SK-N-SH (cell line): ENCODE results near the gene P2RX4. TPM values are rescaled to one million over a fixed set of nuclear protein-coding genes. Genes with fewer than 3 reads are reported as not detected.
"Not testable (repeated sequence)": the region's sequence is repeated elsewhere in the genome, so short reads cannot be mapped to it uniquely, and the experiment has no call there.

ENCODE experiments used
- CTCF ChIA-PET: fragments of 300-600, 350-600 bp; formaldehyde crosslinking; extraction: SDS; loops from one replicate; lab custom pipeline; 2021; lab: Yijun Ruan, JAX
- POLR2A ChIA-PET: fragments of 350-600 bp; sonication (Branson Sonifier 250); formaldehyde crosslinking; extraction: SDS; loops from one replicate; lab custom pipeline; 2020; ENCODE audit warnings: antibody characterized with exemption, inconsistent platforms; lab: Yijun Ruan, JAX
- DNase-seq: peaks from one replicate; pipeline ENCODE4 v3.0.0; 2012
- H2AFZ ChIP-seq: fragments of 200-600 bp; sonication (generic); 2 replicates; pipeline ENCODE4 v1.8.1; 2016; ENCODE audit warnings: antibody characterized with exemption, mild to moderate bottlenecking, low read depth
- H3F3A ChIP-seq: fragments of 200-600 bp; sonication (generic); replicated peaks from 2 replicates; pipeline ENCODE3; 2016; ENCODE audit warnings: antibody characterized with exemption, mild to moderate bottlenecking; ENCODE audit not compliant: insufficient read depth
- H3K27ac ChIP-seq, 2 experiments: fragments of 200-500 bp in 1 of 2; fragments of 200-600 bp in 1 of 2; sonication (Bioruptor generic) in 1 of 2; sonication (generic), shearing (Covaris generic) in 1 of 2; 2 replicates each; pipeline versions ENCODE4 v1.5.1 to v1.6.1; 2014 to 2016; ENCODE audit warnings: low read depth in 2 of 2, inconsistent platforms in 1 of 2, low read length in 1 of 2, mild to moderate bottlenecking in 1 of 2, mixed read lengths in 1 of 2
- H3K27me3 ChIP-seq: fragments of 200-600 bp; sonication (generic), shearing (Covaris generic); 2 replicates; pipeline ENCODE4 v1.6.1; 2016; ENCODE audit warnings: mixed run types; ENCODE audit not compliant: insufficient read depth
- H3K36me3 ChIP-seq, 2 experiments: fragments of 200-500 bp in 1 of 2; fragments of 200-600 bp in 1 of 2; sonication (Bioruptor generic) in 1 of 2; sonication (generic) in 1 of 2; replicated peaks in 1 of 2; 2 replicates each; pipeline versions ENCODE3 to v1.5.1; 2014 to 2016; ENCODE audit warnings: low read length in 1 of 2, mild to moderate bottlenecking in 1 of 2; ENCODE audit not compliant: insufficient read depth in 2 of 2, control insufficient read depth in 1 of 2
- H3K4me1 ChIP-seq, 2 experiments: fragments of 200-500 bp in 1 of 2; fragments of 200-600 bp in 1 of 2; sonication (Bioruptor generic) in 1 of 2; sonication (generic), shearing (Covaris generic) in 1 of 2; 2 replicates each; pipeline versions ENCODE4 v1.5.1 to v1.6.1; 2014 to 2016; ENCODE audit warnings: low read depth in 1 of 2, low read length in 1 of 2, mixed run types in 1 of 2; ENCODE audit not compliant: insufficient read depth in 2 of 2, control insufficient read depth in 1 of 2
- H3K4me2 ChIP-seq: fragments of 200-600 bp; sonication (generic), shearing (Covaris generic); 2 replicates; pipeline ENCODE4 v1.6.1; 2017; ENCODE audit warnings: mixed run types
- H3K4me3 ChIP-seq, 2 experiments: fragments of 200-500 bp in 1 of 2; fragments of 200-600 bp in 1 of 2; sonication (Bioruptor generic) in 1 of 2; sonication (generic), shearing (Covaris generic) in 1 of 2; 2 replicates each; pipeline versions ENCODE4 v1.5.1 to v1.8.1; 2014 to 2016; ENCODE audit warnings: low read depth in 2 of 2, inconsistent platforms in 1 of 2, low read length in 1 of 2, mild to moderate bottlenecking in 1 of 2, mixed read lengths in 1 of 2, moderate library complexity in 1 of 2
- H3K79me2 ChIP-seq: fragments of 200-600 bp; sonication (generic); 2 replicates; pipeline ENCODE4 v1.8.1; 2017; ENCODE audit warnings: mild to moderate bottlenecking; ENCODE audit not compliant: insufficient read depth
- H3K9ac ChIP-seq: fragments of 200-600 bp; sonication (generic); 2 replicates; pipeline ENCODE4 v1.6.1; 2017; ENCODE audit warnings: mixed run types
- H3K9me2 ChIP-seq: fragments of 200-600 bp; sonication (generic); 2 replicates; pipeline ENCODE4 v1.6.1; 2017; ENCODE audit warnings: mixed run types
- H3K9me3 ChIP-seq: fragments of 200-600 bp; sonication (generic); 2 replicates; pipeline ENCODE4 v1.6.1; 2017; ENCODE audit warnings: mixed run types, mild to moderate bottlenecking, moderate library complexity
- H4K20me1 ChIP-seq: fragments of 200-600 bp; sonication (generic); 2 replicates; pipeline ENCODE4 v1.6.1; 2017; ENCODE audit warnings: mild to moderate bottlenecking, mixed run types; ENCODE audit not compliant: insufficient read depth
- CTCF ChIP-seq: fragments of 200-600 bp; sonication (generic); IDR thresholded peaks from 2 replicates; pipeline ENCODE4 v1.6.1; 2017; ENCODE audit warnings: antibody characterized with exemption, mild to moderate bottlenecking, moderate library complexity
- ELF1 ChIP-seq: IDR thresholded peaks from 2 replicates; pipeline ENCODE4 v1.4.0; 2012
- EZH2phosphoT487 ChIP-seq: fragments of 200-600 bp; sonication (generic); IDR thresholded peaks from 2 replicates; pipeline ENCODE4 v1.6.1; 2017; ENCODE audit warnings: low read depth, mixed run types, mild to moderate bottlenecking, antibody characterized with exemption, moderate library complexity, borderline replicate concordance
- FOXJ3 ChIP-seq: sonication (generic); formaldehyde crosslinking; IDR thresholded peaks from 2 replicates; pipeline ENCODE4 v1.5.1; 2020; ENCODE audit warnings: mild to moderate bottlenecking, missing genetic modification reagents
- IRF3 ChIP-seq: fragments of 150-350 bp; IDR thresholded peaks from 2 replicates; pipeline ENCODE4 v1.6.1; 2016; ENCODE audit warnings: mild to moderate bottlenecking, low read depth, low read length
- RAD21 ChIP-seq: IDR thresholded peaks from 2 replicates; pipeline ENCODE4 v1.6.1; 2012; ENCODE audit warnings: mild to moderate bottlenecking, low read length
- REST ChIP-seq: IDR thresholded peaks from 2 replicates; pipeline ENCODE4 v1.6.1; 2012; ENCODE audit warnings: mild to moderate bottlenecking, low read depth, low read length, moderate library complexity
- RFX5 ChIP-seq: IDR thresholded peaks from 2 replicates; pipeline ENCODE4 v1.6.1; 2012; ENCODE audit warnings: mild to moderate bottlenecking, improper control_type of control experiment, low read length
- SIN3A ChIP-seq: IDR thresholded peaks from 2 replicates; pipeline ENCODE4 v1.6.1; 2012; ENCODE audit warnings: low read depth, mild to moderate bottlenecking, low read length, moderate library complexity, borderline replicate concordance
- SMC3 ChIP-seq: IDR thresholded peaks from 2 replicates; pipeline ENCODE4 v1.6.1; 2012; ENCODE audit warnings: low read depth, low read length, improper control_type of control experiment
- TCF12 ChIP-seq: IDR thresholded peaks from 2 replicates; pipeline ENCODE4 v1.4.0; 2012
- ZBTB33 ChIP-seq: IDR thresholded peaks from 2 replicates; pipeline ENCODE4 v1.4.0; 2012; ENCODE audit warnings: low read depth, borderline replicate concordance
- WGBS: methylation state at CpG from one replicate; pipeline ENCODE4 v1.1.6; 2017; ENCODE audit warnings: low lambda C conversion rate; 5-methylcytosine and 5-hydroxymethylcytosine counted together
- polyA plus RNA-seq, 3 experiments: library from polyadenylated mRNA; depleted of rRNA; stranded (reverse); fragments of >200 nt; gene quantifications; 2 replicates each; pipeline ENCODE4 v1.2.3, GENCODE V29; 2012

The P2RX4 gene
- polyA plus RNA-seq, 1 of the 3 experiments (the other 2 are of a cell fraction) = 32.2 TPM

GRCh38 chr12:121229826-121230537, 20.1 kb downstream of the P2RX4 start:
- H4K20me1 ChIP-seq, H3K4me3 ChIP-seq, H3K36me3 ChIP-seq, H3K9me2 ChIP-seq, H3K27me3 ChIP-seq, H3K4me1 ChIP-seq, H3F3A ChIP-seq, H3K9me3 ChIP-seq, H3K4me2 ChIP-seq, POLR2A ChIA-PET, H3K9ac ChIP-seq, H3K27ac ChIP-seq, H3K79me2 ChIP-seq: not testable (repeated sequence)
- H2AFZ ChIP-seq = peak overlapping the region; percentile 52; the same call in 1 of the 2 replicates
- DNase-seq = peak; percentile 93
- CTCF ChIA-PET = interaction anchor here (0.7 to 2.6 kb wide), 14 partner anchors 9 to 297 kb away, joined by 3 to 35 read pairs (median 3); no protein-coding TSS in a partner anchor
- TF ChIP-seq SMC3 (peak; percentile 68), CTCF (peak; percentile 88), RAD21 (peak; percentile 75)
- 48% methylated on average over 18 of the region's 19 CpGs for WGBS

- ChIA-PET POLR2A (no interaction called here), CTCF (interaction anchor here (0.6 to 2.6 kb wide), 16 partner anchors 9 to 246 kb away, joined by 3 to 35 read pairs (median 4); no protein-coding TSS in a partner anchor)
- Histone ChIP-seq H3K4me2 (no peak overlapping the region), H4K20me1 (no peaks in the 10 kb centered on the region), H3K9me2 (no peaks in the 10 kb centered on the region), H3K9me3 (no peaks in the 10 kb centered on the region), H3K9ac (no peak overlapping the region), H3K27ac (no peak overlapping the region), H2AFZ (no peak overlapping the region), H3F3A (no peaks in the 10 kb centered on the region), H3K36me3 (no peaks in the 10 kb centered on the region), H3K4me1 (no peaks in the 10 kb centered on the region), H3K4me3 (no peak overlapping the region), H3K79me2 (no peaks in the 10 kb centered on the region), H3K27me3 (no peaks in the 10 kb centered on the region)
- no peak for DNase-seq
- TF ChIP-seq EZH2phosphoT487 = no peak
- TF ChIP-seq TCF12 = no peak
- no peak for TF ChIP-seq ELF1
- no peak for TF ChIP-seq REST
- no peak for TF ChIP-seq SIN3A
- TF ChIP-seq IRF3 = no peak
- no peak for TF ChIP-seq ZBTB33
- no peak for TF ChIP-seq RFX5
- TF ChIP-seq FOXJ3 (CRISPR knock-in tag) = no peak
- WGBS = 81% methylated on average over 12 of the region's 12 CpGs
Measured at GRCh38 chr12:121230538-121230907, 20.6 kb downstream of the P2RX4 start.
